Measurements from ENCODE around the gene SRGAP1.
"Not testable (repeated sequence)": the region's sequence is repeated elsewhere in the genome, so short reads cannot be mapped to it uniquely, and the experiment has no call there.

The SRGAP1 gene

GRCh38 chr12:64132672-64133071, 288.2 kb downstream of the SRGAP1 start:
- DNase-seq = not testable (repeated sequence)

- DNase-seq = no peak
Measured at GRCh38 chr12:64137117-64137516, 292.6 kb downstream of the SRGAP1 start.

GRCh38 chr12:64139021-64139420, 294.5 kb downstream of the SRGAP1 start:
- DNase-seq = no peak

GRCh38 chr12:64142382-64142781, 297.9 kb downstream of the SRGAP1 start:
- no peak for DNase-seq

- no peak for DNase-seq
Measured at GRCh38 chr12:64142784-64143183, 298.3 kb downstream of the SRGAP1 start.

GRCh38 chr12:64145226-64145625, 300.7 kb downstream of the SRGAP1 start:
- no peak for DNase-seq

- DNase-seq = no peak
Measured at GRCh38 chr12:64147011-64147631, 302.6 kb downstream of the SRGAP1 start.

GRCh38 chr12:64147875-64148274, 303.4 kb downstream of the SRGAP1 start:
- DNase-seq = no peak

GRCh38 chr12:64154677-64155076, 310.2 kb downstream of the SRGAP1 start:
- no peak for DNase-seq

GRCh38 chr12:64157110-64157509, 312.6 kb downstream of the SRGAP1 start:
- no peak for DNase-seq

- no peak for DNase-seq
Measured at GRCh38 chr12:64160021-64160710, 315.7 kb downstream of the SRGAP1 start.

- no peak for DNase-seq
Measured at GRCh38 chr12:64160711-64161060, 316.2 kb downstream of the SRGAP1 start.

GRCh38 chr12:64166606-64167005, 322.1 kb downstream of the SRGAP1 start:
- DNase-seq = not testable (repeated sequence)

GRCh38 chr12:64167041-64167440, 322.5 kb downstream of the SRGAP1 start:
- DNase-seq = not testable (repeated sequence)

GRCh38 chr12:64170024-64170423, 325.5 kb downstream of the SRGAP1 start:
- DNase-seq = no peak

GRCh38 chr12:64170730-64171129, 326.2 kb downstream of the SRGAP1 start:
- no peak for DNase-seq

GRCh38 chr12:64171715-64172114, 327.2 kb downstream of the SRGAP1 start:
- DNase-seq = no peak

GRCh38 chr12:64172143-64172970, 327.9 kb downstream of the SRGAP1 start:
- no peak for DNase-seq

- DNase-seq = no peak
Measured at GRCh38 chr12:64173456-64173855, 329.0 kb downstream of the SRGAP1 start.

GRCh38 chr12:64175254-64175945, 330.9 kb downstream of the SRGAP1 start:
- DNase-seq = no peak

GRCh38 chr12:64177001-64177400, 332.5 kb downstream of the SRGAP1 start:
- no peak for DNase-seq

- no peak for DNase-seq
Measured at GRCh38 chr12:64178122-64178521, 333.6 kb downstream of the SRGAP1 start.

- no peak for DNase-seq
Measured at GRCh38 chr12:64180951-64181350, 336.5 kb downstream of the SRGAP1 start.

All from RPMI8226 (cell line).